Smooth muscle cell of the brain vasculature (primary cell): ENCODE data around the gene ARSI.

Source experiments
- DNase-seq: peaks from one replicate; pipeline ENCODE4 v3.0.0-alpha.2; 2012; ENCODE audit warnings: low read depth, low spot score

Gene ARSI

GRCh38 chr5:150293091-150293941, 9.4 kb downstream of the ARSI start:
- DNase-seq, result no peak

GRCh38 chr5:150291388-150292385, 11.0 kb downstream of the ARSI start:
- no peak for DNase-seq

GRCh38 chr5:150289551-150290390, 12.9 kb downstream of the ARSI start, which contains the start of gene CAMK2A:
CAMK2A (minus strand) TSS chr5:150289773; CDS start chr5:150289625, 148 bp downstream.
- no peak for DNase-seq

- no peak for DNase-seq
Measured at GRCh38 chr5:150288791-150289190, 13.9 kb downstream of the ARSI start.

GRCh38 chr5:150288361-150288760, 14.3 kb downstream of the ARSI start:
- no peak for DNase-seq

GRCh38 chr5:150286820-150287219, 15.9 kb downstream of the ARSI start:
- DNase-seq, result no peak

GRCh38 chr5:150285114-150285513, 17.6 kb downstream of the ARSI start:
- DNase-seq, result no peak

GRCh38 chr5:150284311-150284710, 18.4 kb downstream of the ARSI start:
- DNase-seq, result no peak

GRCh38 chr5:150283904-150284303, 18.8 kb downstream of the ARSI start:
- no peak for DNase-seq

- DNase-seq, result no peak
Measured at GRCh38 chr5:150281987-150282386, 20.7 kb downstream of the ARSI start.

GRCh38 chr5:150279330-150280020, 23.2 kb downstream of the ARSI start:
- DNase-seq, result no peak

- DNase-seq, result no peak
Measured at GRCh38 chr5:150278916-150279315, 23.8 kb downstream of the ARSI start.

GRCh38 chr5:150278046-150278730, 24.5 kb downstream of the ARSI start:
- no peak for DNase-seq

- no peak for DNase-seq
Measured at GRCh38 chr5:150277043-150277442, 25.7 kb downstream of the ARSI start.

- no peak for DNase-seq
Measured at GRCh38 chr5:150274811-150275210, 27.9 kb downstream of the ARSI start.

- DNase-seq, result no peak
Measured at GRCh38 chr5:150272531-150272930, 30.2 kb downstream of the ARSI start.

- DNase-seq, result no peak
Measured at GRCh38 chr5:150271923-150272322, 30.8 kb downstream of the ARSI start.

GRCh38 chr5:150271296-150271692, 31.4 kb downstream of the ARSI start:
- DNase-seq, result no peak

GRCh38 chr5:150270541-150271295, 32.0 kb downstream of the ARSI start:
- no peak for DNase-seq
